H9 (cell line): ENCODE measurements around the gene PRTG. TPM values are rescaled to one million over a fixed set of nuclear protein-coding genes. Genes with fewer than 3 reads are reported as not detected.

Source experiments
- DNase-seq: peaks from one replicate; pipeline ENCODE4 v3.0.0-alpha.2; 2017
- H2AFZ ChIP-seq: one replicate; pipeline ENCODE4 v1.6.1; 2013; ENCODE audit warnings: mild to moderate bottlenecking, low read length, control low read depth, moderate library complexity
- H2AK5ac ChIP-seq: 2 replicates; pipeline ENCODE4 v1.6.1; 2013; ENCODE audit warnings: low read length, control low read depth, mixed read lengths; ENCODE audit not compliant: insufficient read length
- H2BK120ac ChIP-seq: one replicate; pipeline ENCODE4 v1.6.1; 2013; ENCODE audit warnings: low read depth, mild to moderate bottlenecking, low read length, control low read depth, inconsistent platforms; ENCODE audit not compliant: poor library complexity, severe bottlenecking
- H2BK12ac ChIP-seq: 2 replicates; pipeline ENCODE4 v1.6.1; 2013; ENCODE audit warnings: low read length, control low read depth, mixed read lengths, low read depth; ENCODE audit not compliant: insufficient read length
- H2BK15ac ChIP-seq: 2 replicates; pipeline ENCODE4 v1.6.1; 2013; ENCODE audit warnings: low read depth, low read length, control low read depth
- H2BK20ac ChIP-seq: one replicate; pipeline ENCODE4 v1.6.1; 2013; ENCODE audit warnings: low read depth, mild to moderate bottlenecking, low read length, control low read depth, inconsistent platforms; ENCODE audit not compliant: poor library complexity, severe bottlenecking
- H2BK5ac ChIP-seq: 2 replicates; pipeline ENCODE4 v1.6.1; 2013; ENCODE audit warnings: low read length, control low read depth, mixed read lengths; ENCODE audit not compliant: insufficient read length
- H3K14ac ChIP-seq: 2 replicates; pipeline ENCODE4 v1.6.1; 2013; ENCODE audit warnings: low read length, control low read depth; ENCODE audit not compliant: insufficient read depth
- H3K18ac ChIP-seq: 2 replicates; pipeline ENCODE4 v1.6.1; 2013; ENCODE audit warnings: low read depth, mild to moderate bottlenecking, mixed read lengths, low read length, control low read depth; ENCODE audit not compliant: insufficient read length
- H3K23ac ChIP-seq: 2 replicates; pipeline ENCODE4 v1.6.1; 2013; ENCODE audit warnings: low read length, control low read depth, mixed read lengths, low read depth; ENCODE audit not compliant: insufficient read length
- H3K23me2 ChIP-seq: 2 replicates; pipeline ENCODE4 v1.6.1; 2013; ENCODE audit warnings: low read depth, mild to moderate bottlenecking, mixed read lengths, low read length, control low read depth; ENCODE audit not compliant: insufficient read length, poor library complexity, severe bottlenecking
- H3K27ac ChIP-seq: 2 replicates; pipeline ENCODE4 v1.5.1; 2013; ENCODE audit warnings: low read length, control low read depth, mixed read lengths, low read depth; ENCODE audit not compliant: insufficient read length
- H3K27me3 ChIP-seq: 2 replicates; pipeline ENCODE4 v1.6.1; 2013; ENCODE audit warnings: low read length, control low read depth, inconsistent platforms; ENCODE audit not compliant: insufficient read depth
- H3K4ac ChIP-seq: 2 replicates; pipeline ENCODE4 v1.6.1; 2013; ENCODE audit warnings: low read depth, mild to moderate bottlenecking, control low read depth, inconsistent platforms, low read length, moderate library complexity
- H3K4me1 ChIP-seq: 2 replicates; pipeline ENCODE4 v1.6.1; 2013; ENCODE audit warnings: low read length, control low read depth, inconsistent platforms; ENCODE audit not compliant: insufficient read depth
- H3K4me2 ChIP-seq: 2 replicates; pipeline ENCODE4 v1.6.1; 2013; ENCODE audit warnings: low read length, control low read depth, mixed read lengths; ENCODE audit not compliant: insufficient read length, insufficient read depth
- H3K56ac ChIP-seq: 2 replicates; pipeline ENCODE4 v1.6.1; 2013; ENCODE audit warnings: low read depth, mild to moderate bottlenecking, mixed read lengths, low read length, control low read depth; ENCODE audit not compliant: insufficient read length
- H3K79me1 ChIP-seq: 2 replicates; pipeline ENCODE4 v1.6.1; 2013; ENCODE audit warnings: low read depth, mild to moderate bottlenecking, moderate library complexity, low read length, control low read depth, inconsistent platforms; ENCODE audit not compliant: insufficient read depth, poor library complexity, severe bottlenecking
- H3K79me2 ChIP-seq: 2 replicates; pipeline ENCODE4 v1.6.1; 2013; ENCODE audit warnings: low read length, control low read depth, inconsistent platforms; ENCODE audit not compliant: insufficient read depth
- H3K9ac ChIP-seq: 2 replicates; pipeline ENCODE4 v1.6.1; 2013; ENCODE audit warnings: low read length, control low read depth, mixed read lengths; ENCODE audit not compliant: insufficient read length; ENCODE audit errors: extremely low read depth
- H3K9me3 ChIP-seq: one replicate; pipeline ENCODE4 v1.6.1; 2013; ENCODE audit warnings: low read depth, low read length, inconsistent platforms; ENCODE audit not compliant: control insufficient read depth
- H3T11ph ChIP-seq: one replicate; pipeline ENCODE4 v1.6.1; 2013; ENCODE audit warnings: mild to moderate bottlenecking, low read length, control low read depth, inconsistent platforms
- H4K20me1 ChIP-seq: one replicate; pipeline ENCODE4 v1.6.1; 2013; ENCODE audit not compliant: control insufficient read depth, insufficient read length, insufficient read depth
- H4K5ac ChIP-seq: 2 replicates; pipeline ENCODE4 v1.6.1; 2013; ENCODE audit warnings: low read depth, mild to moderate bottlenecking, mixed read lengths, low read length, control low read depth; ENCODE audit not compliant: insufficient read length
- H4K8ac ChIP-seq: replicated peaks from 2 replicates; pipeline ENCODE4 v1.6.1; 2013; ENCODE audit warnings: low read length, control low read depth, mixed read lengths, low read depth; ENCODE audit not compliant: insufficient read length
- H4K91ac ChIP-seq: 2 replicates; pipeline ENCODE4 v1.6.1; 2013; ENCODE audit warnings: low read depth, mild to moderate bottlenecking, moderate library complexity, mixed read lengths, low read length, control low read depth; ENCODE audit not compliant: insufficient read length
- H3K27ac Mint-ChIP-seq, 3 experiments: 2 replicates in 2 of 3; 3 replicates in 1 of 3; pipeline ENCODE4 v1.8.0; 2020 to 2021; ENCODE audit warnings: mixed read lengths in 3 of 3, mild to moderate bottlenecking in 1 of 3, moderate library complexity in 1 of 3
- H3K27me3 Mint-ChIP-seq: 2 replicates; pipeline ENCODE4 v1.8.0; 2021; ENCODE audit warnings: low read depth, mild to moderate bottlenecking, moderate library complexity, mixed read lengths
- H3K36me3 Mint-ChIP-seq, 3 experiments: 2 replicates in 2 of 3; 3 replicates in 1 of 3; pipeline ENCODE4 v1.8.0; 2020 to 2021; ENCODE audit warnings: low read depth in 3 of 3, mixed read lengths in 3 of 3; ENCODE audit not compliant: insufficient read depth in 1 of 3
- H3K4me1 Mint-ChIP-seq, 2 experiments: 2 replicates each; pipeline ENCODE4 v1.8.0; 2020; ENCODE audit warnings: mixed read lengths in 2 of 2
- H3K4me3 Mint-ChIP-seq, 2 experiments: 2 replicates in 1 of 2; 3 replicates in 1 of 2; pipeline ENCODE4 v1.8.0; 2020 to 2021; ENCODE audit warnings: mild to moderate bottlenecking in 2 of 2, mixed read lengths in 2 of 2, moderate library complexity in 1 of 2
- H3K9me3 Mint-ChIP-seq, 2 experiments: 2 replicates in 1 of 2; 3 replicates in 1 of 2; pipeline ENCODE4 v1.8.0; 2020; ENCODE audit warnings: mild to moderate bottlenecking in 2 of 2, mixed read lengths in 2 of 2, moderate library complexity in 1 of 2
- WGBS: extraction: QIAGEN DNeasy Blood & Tissue Kit; methylation state at CpG from one replicate; pipeline ENCODE4 v1.1.7; 2013; ENCODE audit warnings: missing lambda C conversion rate, low lambda C conversion rate, mixed read lengths; ENCODE audit not compliant: insufficient read length; ENCODE audit errors: extremely low coverage; 5-methylcytosine and 5-hydroxymethylcytosine counted together
- total RNA-seq: library from RNA; stranded (reverse); gene quantifications from 2 replicates; pipeline ENCODE4 v1.2.1, GENCODE V29; 2021
- TF ChIP-seq, protein P1 (sequence below): fragments of 200-600 bp; sonication (generic); conservative IDR thresholded peaks from 3 replicates; pipeline ENCODE4 v1.8.0; 2021; ENCODE audit warnings: antibody characterized with exemption, mild to moderate bottlenecking

Gene PRTG
- total RNA-seq, 1 experiment from 2014 or later, result 5.7 TPM

GRCh38 chr15:55652909-55653495 lies 90.0 kb downstream of the PRTG start:
- no peak for DNase-seq
- H4K20me1 ChIP-seq, result no peaks in the 10 kb centered on the region
- H2AFZ ChIP-seq, result no peak overlapping the region

More at GRCh38 chr15:55652909-55653495, 90.0 kb downstream of the PRTG start:
- no peak overlapping the region for H2BK20ac ChIP-seq
- H2BK5ac ChIP-seq, result no peak overlapping the region
- no peaks in the 10 kb centered on the region for H3K79me1 ChIP-seq
- no peaks in the 10 kb centered on the region for H3K9me3 ChIP-seq
- H2BK120ac ChIP-seq, result no peak overlapping the region
- H3K27me3 ChIP-seq, result no peaks in the 10 kb centered on the region
- WGBS, result no CpG with 5 or more reads among the region's 3 CpGs
- no peak overlapping the region for H3K4ac ChIP-seq
- H4K5ac ChIP-seq, result no peak overlapping the region
- no peaks in the 10 kb centered on the region for H3K23me2 ChIP-seq
- no peaks in the 10 kb centered on the region; the same call in 1 of the 2 replicates for H3K4me1 ChIP-seq
- H3K9ac ChIP-seq, result no peak overlapping the region
- no peak overlapping the region for H2BK15ac ChIP-seq
- Mint-ChIP-seq H3K27ac (no peak overlapping the region), H3K36me3 (no peaks in the 10 kb centered on the region), H3K27me3 (no peaks in the 10 kb centered on the region), H3K9me3 (no peaks in the 10 kb centered on the region), H3K4me3 (no peak overlapping the region), H3K4me1 (peaks cover 10 to 31% of the 10 kb centered on the region in 2 experiments)
- no peak overlapping the region for H3K4me2 ChIP-seq
- H3T11ph ChIP-seq, result no peak overlapping the region
- H3K79me2 ChIP-seq, result no peaks in the 10 kb centered on the region
- no peak overlapping the region for H3K56ac ChIP-seq
- H3K27ac ChIP-seq, result no peak overlapping the region
- no peak overlapping the region for H4K8ac ChIP-seq
- H3K18ac ChIP-seq, result no peak overlapping the region
- H2BK12ac ChIP-seq, result no peak overlapping the region
- TF ChIP-seq, protein P1, sequence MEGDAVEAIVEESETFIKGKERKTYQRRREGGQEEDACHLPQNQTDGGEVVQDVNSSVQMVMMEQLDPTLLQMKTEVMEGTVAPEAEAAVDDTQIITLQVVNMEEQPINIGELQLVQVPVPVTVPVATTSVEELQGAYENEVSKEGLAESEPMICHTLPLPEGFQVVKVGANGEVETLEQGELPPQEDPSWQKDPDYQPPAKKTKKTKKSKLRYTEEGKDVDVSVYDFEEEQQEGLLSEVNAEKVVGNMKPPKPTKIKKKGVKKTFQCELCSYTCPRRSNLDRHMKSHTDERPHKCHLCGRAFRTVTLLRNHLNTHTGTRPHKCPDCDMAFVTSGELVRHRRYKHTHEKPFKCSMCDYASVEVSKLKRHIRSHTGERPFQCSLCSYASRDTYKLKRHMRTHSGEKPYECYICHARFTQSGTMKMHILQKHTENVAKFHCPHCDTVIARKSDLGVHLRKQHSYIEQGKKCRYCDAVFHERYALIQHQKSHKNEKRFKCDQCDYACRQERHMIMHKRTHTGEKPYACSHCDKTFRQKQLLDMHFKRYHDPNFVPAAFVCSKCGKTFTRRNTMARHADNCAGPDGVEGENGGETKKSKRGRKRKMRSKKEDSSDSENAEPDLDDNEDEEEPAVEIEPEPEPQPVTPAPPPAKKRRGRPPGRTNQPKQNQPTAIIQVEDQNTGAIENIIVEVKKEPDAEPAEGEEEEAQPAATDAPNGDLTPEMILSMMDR, result no peak
- no peak overlapping the region for H3K23ac ChIP-seq
- no peak overlapping the region for H4K91ac ChIP-seq
- H2AK5ac ChIP-seq, result no peak overlapping the region
- no peak overlapping the region for H3K14ac ChIP-seq
